Measurements from ENCODE around the gene STAT1.

GRCh38 chr2:190964170-190964795, 49.7 kb downstream of the STAT1 start:
- TF ChIP-seq CTCF (conservative IDR thresholded peaks at IDR 0.05): no peak
- no peak for TF ChIP-seq EZH2 (IDR thresholded peaks at IDR 0.05; ENCODE audit: low read depth)
